ENCODE data around the gene NFKBIZ.
"Not testable (repeated sequence)": the region's sequence is repeated elsewhere in the genome, so short reads cannot be mapped to it uniquely, and the experiment has no call there.

Gene NFKBIZ

GRCh38 chr3:101850246-101851051 lies 1.1 kb downstream of the NFKBIZ start:
- no peak for DNase-seq (ENCODE audit: low read depth in 2 of 2)

- DNase-seq (ENCODE audit: low read depth in 2 of 2), result no peak
Measured at GRCh38 chr3:101851072-101851770, 1.9 kb downstream of the NFKBIZ start.

- no peak for DNase-seq (ENCODE audit: low read depth in 2 of 2)
Measured at GRCh38 chr3:101851850-101852714, 2.8 kb downstream of the NFKBIZ start.

- no peak for DNase-seq (ENCODE audit: low read depth in 2 of 2)
Measured at GRCh38 chr3:101852983-101853840, 3.9 kb downstream of the NFKBIZ start.

- DNase-seq (ENCODE audit: low read depth in 2 of 2), result no peak
Measured at GRCh38 chr3:101853982-101854381, 4.7 kb downstream of the NFKBIZ start.

- DNase-seq (ENCODE audit: low read depth in 2 of 2), result no peak
Measured at GRCh38 chr3:101854608-101855304, 5.4 kb downstream of the NFKBIZ start.

- DNase-seq (ENCODE audit: low read depth in 2 of 2), result no peak
Measured at GRCh38 chr3:101857301-101857741, 8.0 kb downstream of the NFKBIZ start.

GRCh38 chr3:101858464-101859030 lies 9.2 kb downstream of the NFKBIZ start:
- no peak for DNase-seq (ENCODE audit: low read depth in 2 of 2)

- no peak for DNase-seq (ENCODE audit: low read depth in 2 of 2)
Measured at GRCh38 chr3:101859882-101860448, 10.7 kb downstream of the NFKBIZ start.

- no peak for DNase-seq (ENCODE audit: low read depth in 2 of 2)
Measured at GRCh38 chr3:101861212-101861788, 12.0 kb downstream of the NFKBIZ start.

- DNase-seq (ENCODE audit: low read depth in 2 of 2), result no peak
Measured at GRCh38 chr3:101861789-101862415, 12.6 kb downstream of the NFKBIZ start.

- no peak for DNase-seq (ENCODE audit: low read depth in 2 of 2)
Measured at GRCh38 chr3:101862416-101863165, 13.3 kb downstream of the NFKBIZ start.

GRCh38 chr3:101864926-101865325 lies 15.6 kb downstream of the NFKBIZ start:
- DNase-seq (ENCODE audit: low read depth in 2 of 2), result not testable (repeated sequence)

GRCh38 chr3:101865751-101866509 lies 16.6 kb downstream of the NFKBIZ start:
- DNase-seq (ENCODE audit: low read depth in 2 of 2), result no peak

- no peak for DNase-seq (ENCODE audit: low read depth in 2 of 2)
Measured at GRCh38 chr3:101867511-101867910, 18.2 kb downstream of the NFKBIZ start.

GRCh38 chr3:101867996-101868395 lies 18.7 kb downstream of the NFKBIZ start:
- DNase-seq (ENCODE audit: low read depth in 2 of 2), result no peak

All from stimulated activated CD8-positive, alpha-beta memory T cell treated with anti-CD3 and anti-CD28 coated beads, Interleukin-15, amount 100 ng/mL, for 4 hours (primary cell).